GM21529 (cell line): ENCODE measurements around the gene HSPA12B.

Source experiments
- ATAC-seq: cut with Tn5 transposase; IDR thresholded peaks from one replicate; pipeline ENCODE4 v1.9.1; 2021; ENCODE audit not compliant: unreplicated experiment

The HSPA12B gene

GRCh38 chr20:3744806-3745685 is 12.6 kb downstream of the HSPA12B start:
- no peak for ATAC-seq

DNA sequence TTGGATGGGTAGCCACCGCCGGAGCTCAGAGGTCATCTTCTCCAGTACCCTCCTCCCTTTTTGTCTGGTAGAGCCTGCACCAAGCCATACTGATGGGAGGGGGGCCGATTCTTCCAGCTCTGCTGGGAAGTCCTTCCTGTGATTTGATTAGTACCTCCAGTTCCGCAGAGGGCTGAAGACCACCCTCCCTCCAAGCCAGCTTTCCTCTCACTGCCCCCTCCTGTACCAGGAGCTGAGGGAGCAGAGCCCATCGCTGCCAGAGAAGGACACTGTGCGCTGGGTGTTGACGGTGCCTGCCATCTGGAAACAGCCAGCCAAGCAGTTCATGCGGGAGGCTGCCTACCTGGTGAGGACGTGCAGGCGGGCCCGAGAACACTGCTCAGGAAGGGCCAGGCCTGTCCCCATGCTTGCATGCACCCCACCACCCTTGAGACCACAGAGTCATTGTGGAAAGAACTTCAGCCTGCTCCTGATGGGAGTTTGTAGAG is 13.2 kb downstream of the HSPA12B start:
- no peak for ATAC-seq

DNA sequence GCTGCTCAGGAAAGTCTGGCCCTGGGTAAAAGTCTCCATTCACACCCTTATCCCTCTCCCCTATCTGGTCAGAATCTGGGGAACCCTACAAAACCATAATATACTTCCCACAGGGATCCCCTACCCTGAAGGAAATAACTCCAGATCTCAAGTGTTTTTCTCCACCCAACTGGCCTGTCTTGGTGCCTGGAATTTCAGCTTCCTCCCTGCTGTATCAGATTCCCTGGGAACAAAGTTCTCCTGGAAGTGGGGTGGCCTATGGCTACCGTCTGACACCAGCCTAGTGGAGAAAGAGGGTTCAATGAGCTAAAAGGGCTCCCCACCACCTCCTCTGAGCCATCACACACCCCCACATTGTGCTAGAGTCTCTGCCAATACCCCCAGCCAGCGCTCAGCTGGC is 15.0 kb downstream of the HSPA12B start:
- no peak for ATAC-seq

DNA sequence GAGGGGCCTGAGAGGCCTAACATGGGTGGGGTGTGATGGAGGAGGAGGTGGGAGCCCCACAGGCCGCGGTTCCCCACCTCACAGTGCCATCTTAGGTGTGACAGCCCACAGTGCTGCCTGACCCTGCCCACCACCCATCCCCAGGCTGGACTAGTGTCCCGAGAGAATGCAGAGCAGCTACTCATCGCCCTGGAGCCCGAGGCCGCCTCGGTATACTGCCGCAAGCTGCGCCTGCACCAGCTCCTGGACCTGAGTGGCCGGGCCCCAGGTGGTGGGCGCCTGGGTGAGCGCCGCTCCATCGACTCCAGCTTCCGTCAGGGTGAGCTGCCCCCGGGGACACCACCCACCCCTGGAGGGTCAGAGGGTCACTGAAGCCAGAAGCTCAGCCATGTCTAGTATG is 15.6 kb downstream of the HSPA12B start:
- ATAC-seq: no peak

DNA sequence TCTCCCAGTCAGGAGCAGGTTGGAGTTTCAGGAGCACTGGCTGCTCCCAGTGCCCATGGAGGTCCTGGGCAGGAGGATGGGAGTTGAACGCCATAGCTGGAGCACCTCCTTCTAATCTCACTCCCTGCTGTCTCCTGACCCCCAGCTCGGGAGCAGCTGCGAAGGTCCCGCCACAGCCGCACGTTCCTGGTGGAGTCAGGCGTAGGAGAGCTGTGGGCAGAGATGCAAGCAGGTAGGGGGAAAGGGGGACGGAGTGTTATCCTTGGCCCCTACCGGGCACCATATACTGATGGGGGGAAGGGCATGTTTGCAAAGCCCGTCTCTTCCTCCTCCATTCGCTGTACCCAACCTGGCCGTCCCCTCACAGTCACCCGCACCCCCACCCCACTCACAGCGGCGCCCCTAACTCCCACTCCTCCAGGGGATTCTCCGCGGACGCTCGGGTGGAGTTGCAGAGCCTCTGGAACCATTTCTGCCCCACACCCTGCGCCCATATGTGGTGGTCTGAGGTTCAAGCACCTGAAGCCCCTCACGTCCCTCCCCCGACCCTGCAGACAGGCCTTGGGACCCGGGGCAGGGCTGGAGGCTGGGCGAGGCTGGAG is 16.7 kb downstream of the HSPA12B start:
- ATAC-seq: no peak

DNA sequence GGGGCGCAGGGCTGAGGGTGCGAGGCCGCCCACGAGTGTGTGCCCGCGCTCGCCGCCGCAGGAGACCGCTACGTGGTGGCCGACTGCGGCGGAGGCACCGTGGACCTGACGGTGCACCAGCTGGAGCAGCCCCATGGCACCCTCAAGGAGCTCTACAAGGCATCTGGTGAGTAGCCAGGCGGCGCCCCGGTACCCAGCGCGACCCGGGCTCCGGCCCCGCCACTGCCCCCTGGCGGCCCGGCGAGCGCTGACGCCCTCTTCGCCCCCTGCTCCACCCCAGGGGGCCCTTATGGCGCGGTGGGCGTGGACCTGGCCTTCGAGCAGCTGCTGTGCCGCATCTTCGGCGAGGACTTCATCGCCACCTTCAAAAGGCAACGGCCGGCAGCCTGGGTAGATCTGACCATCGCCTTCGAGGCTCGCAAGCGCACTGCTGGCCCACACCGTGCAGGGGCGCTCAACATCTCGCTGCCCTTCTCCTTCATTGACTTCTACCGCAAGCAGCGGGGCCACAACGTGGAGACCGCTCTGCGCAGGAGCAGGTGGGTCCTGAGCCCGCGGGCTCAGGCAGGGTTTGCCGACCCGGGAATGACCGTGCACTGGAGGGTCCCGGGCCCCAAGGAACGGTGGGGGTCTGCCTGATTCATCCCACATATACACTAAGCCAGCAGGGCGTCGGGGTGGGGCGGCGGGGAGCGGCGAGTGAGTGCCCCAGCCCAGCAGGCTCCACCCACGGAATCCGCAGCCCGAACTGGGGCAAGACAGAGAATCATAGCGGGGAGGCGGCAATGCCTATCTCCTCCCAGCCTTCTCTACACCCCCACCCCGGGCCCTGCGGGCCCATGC is 17.4 kb downstream of the HSPA12B start:
- no peak for ATAC-seq

- no peak for ATAC-seq
These were observed 18.8 kb downstream of the HSPA12B start for GRCh38 chr20:3751305-3751674.

DNA sequence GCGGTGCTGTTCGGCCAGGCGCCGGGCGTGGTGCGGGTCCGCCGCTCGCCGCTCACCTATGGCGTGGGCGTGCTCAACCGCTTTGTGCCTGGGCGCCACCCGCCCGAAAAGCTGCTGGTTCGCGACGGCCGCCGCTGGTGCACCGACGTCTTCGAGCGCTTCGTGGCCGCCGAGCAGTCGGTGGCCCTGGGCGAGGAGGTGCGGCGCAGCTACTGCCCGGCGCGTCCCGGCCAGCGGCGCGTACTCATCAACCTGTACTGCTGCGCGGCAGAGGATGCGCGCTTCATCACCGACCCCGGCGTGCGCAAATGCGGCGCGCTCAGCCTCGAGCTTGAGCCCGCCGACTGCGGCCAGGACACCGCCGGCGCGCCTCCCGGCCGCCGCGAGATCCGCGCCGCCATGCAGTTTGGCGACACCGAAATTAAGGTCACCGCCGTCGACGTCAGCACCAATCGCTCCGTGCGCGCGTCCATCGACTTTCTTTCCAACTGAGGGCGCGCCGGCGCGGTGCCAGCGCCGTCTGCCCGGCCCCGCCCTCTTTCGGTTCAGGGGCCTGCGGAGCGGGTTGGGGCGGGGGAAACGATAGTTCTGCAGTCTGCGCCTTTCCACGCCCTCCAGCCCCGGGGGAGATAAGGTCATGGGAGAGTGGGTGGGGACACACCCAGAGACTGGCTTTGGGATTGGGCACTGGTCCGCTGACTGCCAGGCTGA is 19.3 kb downstream of the HSPA12B start:
- ATAC-seq: no peak

DNA sequence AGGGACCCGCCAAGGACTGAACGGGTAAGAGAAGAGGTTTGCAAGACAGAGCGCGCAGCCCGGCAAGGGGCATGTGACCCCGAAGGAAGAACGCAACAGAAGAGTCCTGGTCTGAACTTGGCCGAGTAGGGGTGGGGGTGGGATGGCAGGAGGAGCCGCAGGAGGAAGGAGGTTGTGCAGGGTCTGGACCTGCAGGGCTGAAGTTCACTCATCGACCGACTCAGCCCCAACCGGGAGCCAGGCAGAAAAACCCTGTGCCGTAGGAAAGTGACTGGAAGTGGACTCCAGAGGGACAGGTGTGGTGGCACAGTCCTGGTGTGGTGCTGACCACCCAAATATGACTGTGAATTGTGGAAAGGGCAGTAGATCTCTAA is 19.9 kb downstream of the HSPA12B start:
- ATAC-seq: no peak

GRCh38 chr20:3753098-3753497 is 20.6 kb downstream of the HSPA12B start:
- no peak for ATAC-seq

GRCh38 chr20:3753501-3754275 is 21.2 kb downstream of the HSPA12B start:
- ATAC-seq: no peak

- ATAC-seq: no peak
These were observed 21.8 kb downstream of the HSPA12B start for GRCh38 chr20:3754276-3754630.

DNA sequence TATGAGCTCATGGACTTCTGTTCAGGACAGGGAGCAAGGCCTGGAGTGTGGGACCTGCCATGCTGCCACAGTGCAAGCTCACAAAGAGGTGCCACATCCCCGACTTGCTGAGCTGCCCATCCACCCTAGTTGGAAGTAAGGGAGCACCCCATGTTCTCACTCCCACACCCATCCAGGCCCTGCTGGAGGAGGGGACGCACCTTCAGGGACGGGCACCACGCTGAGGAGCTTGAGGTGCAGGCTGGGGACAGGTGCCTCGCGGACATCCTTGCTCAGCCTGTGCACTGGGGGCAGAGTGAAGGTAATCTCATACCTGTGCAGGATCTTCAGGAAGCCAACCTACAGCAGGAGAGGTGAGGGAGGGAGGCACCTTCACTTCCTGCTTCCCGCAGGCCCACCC is 22.8 kb downstream of the HSPA12B start:
- ATAC-seq: no peak

DNA sequence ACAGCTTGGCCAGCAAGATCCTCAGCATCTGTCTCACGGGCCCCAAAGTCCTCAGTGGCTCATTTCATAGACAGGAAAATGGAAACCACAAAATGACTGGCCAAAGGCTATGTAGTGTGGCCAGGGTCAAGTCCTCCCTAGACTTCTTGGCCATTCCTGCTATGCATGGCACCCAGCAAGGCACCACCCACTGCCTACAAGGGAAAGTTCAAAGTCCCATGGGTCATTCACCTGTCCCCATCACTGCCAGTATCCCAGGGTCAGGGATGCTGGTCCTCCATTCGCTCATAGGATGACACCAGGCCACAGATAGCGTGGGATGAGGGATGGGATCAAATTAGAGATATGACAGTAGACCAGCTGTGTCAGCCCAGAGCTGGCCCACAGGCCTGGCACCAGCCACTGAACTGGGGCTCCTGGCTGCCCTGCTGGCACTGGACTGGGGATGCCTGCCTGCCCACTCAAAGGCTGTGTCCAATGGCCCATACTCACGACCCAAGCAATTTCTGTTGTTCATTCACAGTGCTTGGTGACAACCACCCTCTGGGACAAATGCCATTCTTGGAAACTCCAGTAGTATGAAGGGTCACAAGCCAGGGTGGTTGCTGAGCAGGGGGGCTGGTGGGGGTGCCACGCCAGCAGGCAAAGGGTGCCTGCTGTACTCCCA is 23.5 kb downstream of the HSPA12B start:
- no peak for ATAC-seq

- no peak for ATAC-seq
These were observed 24.8 kb downstream of the HSPA12B start for GRCh38 chr20:3757268-3757667.

GRCh38 chr20:3758566-3758965 is 26.1 kb downstream of the HSPA12B start:
- no peak for ATAC-seq

- no peak for ATAC-seq
These were observed 26.9 kb downstream of the HSPA12B start for GRCh38 chr20:3759316-3759823.

DNA sequence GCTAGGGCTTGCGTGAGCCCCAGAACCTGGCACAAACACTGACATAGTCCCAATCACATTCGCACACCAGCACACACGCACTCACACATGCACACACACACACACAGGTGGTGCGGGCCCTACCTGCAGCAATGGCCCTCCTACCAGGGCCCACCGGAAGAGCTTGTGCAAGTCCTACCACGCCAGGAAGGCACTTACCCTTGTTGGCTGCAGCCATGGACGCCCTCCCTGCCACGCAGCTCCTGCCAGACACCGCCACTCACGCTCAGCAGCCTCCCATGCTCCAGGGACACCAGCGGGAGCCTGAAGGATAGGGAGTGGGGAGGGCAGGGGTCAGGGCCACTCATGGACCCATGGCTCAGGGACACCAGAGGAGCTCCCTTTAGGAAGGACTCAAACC is 27.4 kb downstream of the HSPA12B start:
- no peak for ATAC-seq

DNA sequence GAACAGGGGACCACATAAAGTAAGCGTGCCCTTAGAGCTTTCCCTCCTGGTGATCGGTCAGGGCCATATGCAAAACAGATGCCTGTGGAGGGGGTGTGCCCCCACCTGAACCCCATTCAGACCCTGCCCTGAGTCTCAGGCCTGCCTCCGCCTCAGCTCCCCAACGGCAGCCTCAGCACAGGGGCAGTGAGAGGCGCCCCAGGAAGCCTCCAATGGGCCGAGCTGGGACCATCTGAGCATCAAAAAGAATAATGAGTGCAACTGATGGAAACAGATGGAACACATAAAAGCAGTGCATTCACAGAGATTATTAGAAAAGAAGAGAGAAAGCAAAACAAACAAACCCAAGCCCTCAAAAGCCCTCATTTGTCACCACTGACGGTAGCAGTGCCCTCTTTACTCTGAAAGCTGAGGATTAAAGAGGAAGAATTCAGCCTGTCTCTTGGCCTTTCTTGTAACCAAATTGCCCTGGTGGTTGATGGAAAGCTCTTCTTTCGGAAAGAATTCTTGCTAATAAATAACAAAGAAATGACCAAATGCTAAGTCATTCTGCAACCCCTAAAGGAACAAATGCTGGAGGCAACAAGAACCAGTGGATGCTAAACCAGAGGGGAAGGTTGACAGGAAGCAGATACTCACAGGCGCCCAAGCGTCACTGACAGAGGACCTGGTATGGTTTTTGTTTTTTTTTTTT is 28.3 kb downstream of the HSPA12B start:
- ATAC-seq: no peak
